AG10803 (cell line): ENCODE data around the gene OR6N1.

Source experiments
- DNase-seq: peaks from one replicate; pipeline ENCODE4 v3.0.0; 2010; ENCODE audit warnings: low read depth
- H3K4me3 ChIP-seq: 2 replicates; pipeline ENCODE4 v1.5.1; 2011; ENCODE audit warnings: mild to moderate bottlenecking, low read length, control low read depth
- CTCF ChIP-seq: conservative IDR thresholded peaks from 2 replicates; pipeline ENCODE4 v1.5.1; 2011; ENCODE audit warnings: mild to moderate bottlenecking, low read length, control low read depth, inconsistent platforms

OR6N1 gene

GRCh38 chr1:158754420-158754819 lies 17.6 kb downstream of the OR6N1 start, which contains the start of gene OR6K6:
Gene OR6K6 (plus strand): TSS chr1:158754720. CDS start chr1:158754888, 168 bp downstream.
- no peak for DNase-seq
- no peak for TF ChIP-seq CTCF
- H3K4me3 ChIP-seq, result no peak within 1 kb of the TSS

- no peak for TF ChIP-seq CTCF
- no peak overlapping the region for H3K4me3 ChIP-seq
- no peak for DNase-seq
These were observed 19.8 kb downstream of the OR6N1 start for GRCh38 chr1:158752155-158752712.

- no peak for DNase-seq
- TF ChIP-seq CTCF, result no peak
- no peak overlapping the region for H3K4me3 ChIP-seq
These were observed 36.1 kb downstream of the OR6N1 start for GRCh38 chr1:158735848-158736247.

GRCh38 chr1:158732524-158732923 lies 39.5 kb downstream of the OR6N1 start:
- no peak overlapping the region for H3K4me3 ChIP-seq
- DNase-seq, result no peak
- TF ChIP-seq CTCF, result no peak

- no peak for TF ChIP-seq CTCF
- no peak overlapping the region for H3K4me3 ChIP-seq
- DNase-seq, result no peak
These were observed 40.3 kb downstream of the OR6N1 start for GRCh38 chr1:158731707-158732106.

- TF ChIP-seq CTCF, result no peak
- no peak for DNase-seq
- H3K4me3 ChIP-seq, result no peak overlapping the region
These were observed 41.5 kb downstream of the OR6N1 start for GRCh38 chr1:158730453-158730852.

- DNase-seq, result no peak
- no peak overlapping the region for H3K4me3 ChIP-seq
- no peak for TF ChIP-seq CTCF
These were observed 43.3 kb downstream of the OR6N1 start for GRCh38 chr1:158728510-158729225.
